NCI-H345 treated with DMSO at 0.1 percent for 48 hours (cell line): ENCODE data around the gene CDC20.

ENCODE experiments used
- DNase-seq: peaks from one replicate; lab custom pipeline; 2025; ENCODE audit not compliant: unreplicated experiment; lab: John Stamatoyannopoulos, UW

CDC20 gene

DNA sequence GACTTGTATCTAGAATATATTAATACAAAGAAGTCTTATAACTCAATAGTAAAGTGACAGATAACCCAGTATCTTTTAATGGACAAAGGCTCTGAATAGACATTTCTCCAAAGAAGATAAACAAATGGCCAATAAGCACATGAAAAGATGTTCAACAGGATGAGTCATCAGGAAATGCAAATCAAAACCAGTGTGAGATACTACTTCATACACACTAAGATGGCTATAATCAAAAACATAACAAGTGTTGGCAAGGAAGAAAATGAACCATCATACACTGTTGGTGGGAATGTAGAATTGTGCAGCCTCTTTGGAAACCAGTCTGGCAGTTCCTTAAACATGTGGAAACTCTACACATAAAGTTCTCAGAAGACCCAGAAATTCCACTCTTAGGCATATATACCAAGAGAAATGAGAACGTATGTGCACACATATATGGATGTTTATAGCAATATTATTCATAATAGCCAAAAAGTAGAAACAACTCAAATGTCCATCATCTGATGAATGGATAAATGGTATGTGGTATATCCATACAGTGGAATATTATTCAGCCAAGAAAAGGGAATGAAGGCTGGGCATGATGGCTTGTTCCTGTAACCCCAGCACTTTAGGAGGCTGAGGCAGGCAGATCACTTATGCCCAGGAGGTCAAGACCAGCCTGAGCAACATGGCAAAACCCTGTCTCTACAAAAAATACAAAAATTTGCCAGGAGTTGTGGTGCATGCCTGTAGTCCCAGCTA is 31.1 kb upstream of the CDC20 start:
- no peak for DNase-seq

DNA sequence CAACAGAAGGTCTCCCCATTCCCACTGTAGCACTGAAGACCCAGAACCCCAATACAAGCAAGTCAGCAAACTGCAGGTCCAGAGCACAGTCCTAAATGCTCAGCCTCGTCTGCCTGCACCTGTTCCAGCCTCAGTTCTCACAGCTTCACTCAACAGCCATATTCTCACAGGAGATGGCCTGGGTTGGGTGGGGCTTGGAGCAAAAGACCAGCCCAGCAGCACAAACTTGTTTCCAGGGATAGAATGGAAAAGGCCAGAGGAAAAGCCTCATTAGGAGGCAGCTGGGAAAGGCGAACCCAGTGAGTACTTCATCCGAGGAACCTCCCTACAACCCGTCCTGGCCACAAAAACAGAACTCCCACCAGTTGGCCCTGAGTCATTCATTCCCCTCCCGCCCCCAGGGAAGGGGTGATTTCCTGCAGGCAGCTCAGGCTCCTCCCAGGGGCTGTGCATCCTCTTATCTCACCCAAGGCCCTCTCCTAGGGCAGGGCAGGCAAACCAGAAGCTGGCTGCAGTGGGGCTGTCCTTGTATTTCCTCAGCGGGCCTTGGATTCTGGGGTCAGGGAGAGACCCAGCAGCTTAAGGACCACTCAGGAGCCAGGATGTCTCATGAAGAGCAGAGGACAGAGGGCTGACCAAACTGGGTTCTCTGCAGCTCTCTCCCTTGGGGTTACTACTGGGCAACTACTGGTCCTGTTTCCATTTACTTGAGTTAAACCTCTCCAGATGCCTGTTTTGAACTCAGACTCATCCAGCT is 28.6 kb upstream of the CDC20 start:
- DNase-seq: no peak

DNA sequence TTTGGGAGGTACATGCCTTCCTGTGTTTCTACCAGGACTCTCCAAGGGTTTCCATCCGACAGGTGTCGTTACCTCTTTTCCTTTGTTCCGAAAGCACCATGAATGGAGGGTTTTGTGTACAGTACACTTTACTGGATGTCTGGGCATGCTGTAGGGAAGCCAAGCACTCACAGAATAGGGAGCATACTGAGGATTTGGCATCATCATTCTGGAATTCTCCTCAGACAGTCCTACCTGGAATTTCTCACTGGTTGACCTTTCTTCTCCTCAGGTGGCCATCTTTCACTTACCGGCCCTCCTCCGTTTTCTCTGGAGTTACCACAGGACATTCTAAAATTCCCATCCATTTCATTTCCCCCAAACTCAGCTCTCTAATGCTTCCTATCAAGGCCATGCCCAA is 27.1 kb upstream of the CDC20 start:
- peak; percentile 23 for DNase-seq

DNA sequence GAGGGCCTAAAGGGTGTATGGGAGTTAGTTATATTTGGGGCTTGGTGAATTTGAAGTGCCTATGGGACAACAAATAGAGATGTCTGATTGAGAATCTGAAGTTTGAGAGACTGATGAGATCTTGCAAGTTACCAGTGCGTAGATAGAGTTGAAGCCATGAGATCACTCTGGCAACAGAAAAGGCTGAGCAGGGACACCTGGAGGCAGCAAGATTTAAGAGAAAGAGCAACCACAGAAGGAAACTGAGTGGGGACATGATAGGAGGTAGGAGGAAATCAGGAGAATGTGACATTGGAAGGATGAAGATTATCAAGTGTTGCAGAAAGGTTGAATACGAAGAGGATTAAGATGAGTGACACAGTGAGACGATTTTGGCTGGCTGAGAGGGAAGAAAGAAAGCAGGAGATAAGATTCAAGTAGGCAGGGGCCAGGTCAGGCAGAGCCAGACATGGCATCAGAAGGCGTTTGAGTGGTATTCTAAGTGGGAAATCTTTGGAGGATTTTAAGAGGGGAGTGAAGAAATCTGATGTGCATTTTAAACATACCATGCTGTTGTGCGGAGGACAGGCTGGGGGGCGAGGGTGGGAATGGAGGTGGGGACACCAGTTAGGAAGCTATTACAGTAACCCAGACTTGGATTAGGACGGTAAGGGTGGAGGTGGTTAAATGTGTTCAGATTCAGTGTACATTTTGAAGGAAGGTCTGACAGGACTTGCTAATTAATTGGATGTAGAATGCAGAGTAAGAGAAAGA is 24.2 kb upstream of the CDC20 start:
- no peak for DNase-seq

DNA sequence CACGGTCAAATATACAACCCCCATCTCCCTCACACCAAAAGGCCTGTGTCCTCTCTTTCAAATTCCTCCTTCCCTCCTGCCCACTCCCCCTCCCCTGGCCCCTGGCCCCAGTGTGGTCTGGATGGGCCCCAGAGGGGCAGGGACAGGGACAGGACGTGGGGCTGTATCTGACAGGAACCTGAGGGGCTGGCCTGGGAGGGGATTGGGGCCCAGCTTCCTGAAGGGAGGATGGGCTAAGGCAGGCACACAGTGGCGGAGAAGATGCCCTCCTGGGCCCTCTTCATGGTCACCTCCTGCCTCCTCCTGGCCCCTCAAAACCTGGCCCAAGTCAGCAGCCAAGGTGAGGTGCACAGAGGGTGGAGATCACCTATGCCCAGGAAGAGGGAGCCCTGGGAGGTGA is 21.2 kb upstream of the CDC20 start, which contains the start of gene MPL:
TSS of gene MPL (plus strand) at position 231 of the 400 bp plus-strand sequence. CDS start at position 262, 31 bp downstream.
- DNase-seq: no peak

DNA sequence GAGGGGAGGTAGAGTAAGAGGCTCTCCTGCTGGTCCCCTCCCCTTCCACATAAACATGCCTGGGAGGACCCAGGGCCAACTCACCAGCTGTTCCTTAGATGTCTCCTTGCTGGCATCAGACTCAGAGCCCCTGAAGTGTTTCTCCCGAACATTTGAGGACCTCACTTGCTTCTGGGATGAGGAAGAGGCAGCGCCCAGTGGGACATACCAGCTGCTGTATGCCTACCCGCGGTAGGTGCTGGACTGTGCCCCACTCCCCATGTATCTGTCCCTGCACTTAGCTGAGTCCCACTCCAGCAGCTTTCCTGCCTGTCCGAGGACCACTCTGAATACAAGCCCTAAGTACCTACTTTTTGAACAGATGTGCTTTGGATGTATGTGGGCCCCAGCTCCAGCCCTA is 20.8 kb upstream of the CDC20 start:
- no peak for DNase-seq

DNA sequence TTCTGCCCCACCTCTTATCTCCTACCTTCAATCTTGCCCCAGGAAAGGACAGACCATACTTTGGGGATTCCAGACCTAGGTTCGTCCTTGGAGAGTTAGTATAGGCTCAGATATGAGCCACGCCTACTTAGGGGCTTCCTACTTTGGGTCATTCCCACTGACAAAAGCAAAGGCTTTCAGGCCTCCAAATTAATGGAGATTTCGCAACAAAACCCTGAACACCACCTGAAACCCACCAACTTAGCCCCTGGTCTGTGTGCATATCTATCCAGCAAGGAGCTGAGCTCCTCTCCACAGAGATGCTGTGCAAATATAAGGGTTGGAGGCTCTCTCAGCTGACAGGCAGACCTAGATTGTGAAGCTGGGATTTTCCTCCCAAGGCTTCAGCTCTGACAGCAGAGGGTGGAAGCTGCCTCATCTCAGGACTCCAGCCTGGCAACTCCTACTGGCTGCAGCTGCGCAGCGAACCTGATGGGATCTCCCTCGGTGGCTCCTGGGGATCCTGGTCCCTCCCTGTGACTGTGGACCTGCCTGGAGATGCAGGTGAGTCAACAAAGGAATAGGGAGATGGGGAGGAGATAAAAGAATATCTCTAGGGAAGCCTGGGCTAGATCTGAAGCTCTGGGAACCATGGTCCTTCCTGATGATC is 19.1 kb upstream of the CDC20 start:
- DNase-seq: no peak

DNA sequence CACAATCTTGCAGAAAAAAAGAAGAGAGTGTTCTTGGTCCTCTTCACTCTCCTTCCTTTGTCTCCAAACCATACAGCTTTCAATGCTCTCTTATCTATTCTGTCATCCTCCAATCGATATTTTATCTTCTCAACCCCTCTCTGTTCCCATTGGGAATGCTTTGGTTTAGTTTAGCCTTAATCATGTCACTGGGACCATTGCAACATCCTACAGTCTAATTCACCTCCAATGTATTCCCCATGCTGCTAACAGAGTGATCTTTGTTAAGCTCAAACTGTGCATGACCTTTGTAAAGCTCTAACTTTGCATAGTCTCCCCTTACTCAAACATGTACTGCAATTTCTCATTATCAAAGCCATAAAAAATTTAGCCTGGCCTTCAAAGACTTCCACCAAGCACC is 18.2 kb upstream of the CDC20 start:
- no peak for DNase-seq

DNA sequence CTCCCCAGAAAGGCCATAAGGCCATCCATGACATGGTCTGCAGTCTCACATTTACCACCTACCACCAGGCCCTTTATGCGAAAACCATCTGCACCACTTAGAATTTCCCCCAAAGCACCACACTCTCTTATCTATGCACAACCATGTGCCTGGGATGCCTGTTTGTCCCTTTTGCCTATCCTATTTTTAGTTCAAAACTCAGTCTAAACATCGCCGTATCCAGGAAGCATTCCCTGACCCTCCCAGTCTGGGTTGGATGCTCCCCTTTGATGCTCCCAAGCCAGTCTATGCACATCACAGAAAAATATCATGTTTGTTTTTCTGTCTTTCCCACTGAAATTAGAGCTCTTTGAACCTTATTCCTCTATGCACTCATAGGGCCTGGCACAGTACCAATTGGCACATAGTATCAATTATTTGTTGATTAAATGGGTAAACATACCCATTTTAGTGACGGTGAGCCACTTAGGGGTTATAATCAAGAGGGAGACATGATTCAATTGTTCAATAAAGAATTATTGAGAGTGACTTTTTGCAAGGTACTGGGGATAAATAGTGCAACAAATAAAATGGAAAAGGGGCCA is 14.4 kb upstream of the CDC20 start:
- no peak for DNase-seq

DNA sequence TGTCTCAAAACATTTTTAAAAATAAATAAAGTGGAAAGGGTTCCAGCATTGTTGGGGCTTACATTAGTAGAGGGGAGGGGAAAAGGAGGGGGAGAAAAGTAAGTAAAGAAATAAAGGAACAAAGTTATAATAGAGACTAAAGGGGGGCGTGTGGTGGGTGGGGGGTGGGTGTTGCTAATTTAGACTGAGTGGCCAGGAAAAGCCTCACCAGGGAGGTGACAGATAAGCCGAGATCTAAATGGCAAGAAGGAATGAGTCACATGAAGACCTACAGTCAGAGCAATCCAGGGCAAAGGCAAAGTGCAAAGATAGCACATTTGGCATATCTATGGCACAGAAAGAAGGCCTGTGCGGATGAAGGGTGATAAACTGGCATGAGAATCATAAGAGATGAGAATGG is 13.7 kb upstream of the CDC20 start:
- no peak for DNase-seq

DNA sequence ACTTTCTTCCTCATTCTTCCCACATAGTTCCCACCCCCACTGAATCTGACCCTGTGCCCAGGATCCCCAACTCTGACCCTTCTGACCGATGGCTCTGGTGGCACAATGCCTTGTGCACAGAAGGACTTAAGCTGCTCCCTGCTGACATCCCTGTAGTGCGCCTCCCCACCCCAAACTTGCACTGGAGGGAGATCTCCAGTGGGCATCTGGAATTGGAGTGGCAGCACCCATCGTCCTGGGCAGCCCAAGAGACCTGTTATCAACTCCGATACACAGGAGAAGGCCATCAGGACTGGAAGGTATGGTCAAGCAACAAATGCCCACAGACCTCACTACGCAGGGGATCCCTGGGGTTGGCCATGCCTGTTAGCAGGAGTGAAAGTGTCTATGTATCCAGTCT is 12.1 kb upstream of the CDC20 start:
- no peak for DNase-seq

DNA sequence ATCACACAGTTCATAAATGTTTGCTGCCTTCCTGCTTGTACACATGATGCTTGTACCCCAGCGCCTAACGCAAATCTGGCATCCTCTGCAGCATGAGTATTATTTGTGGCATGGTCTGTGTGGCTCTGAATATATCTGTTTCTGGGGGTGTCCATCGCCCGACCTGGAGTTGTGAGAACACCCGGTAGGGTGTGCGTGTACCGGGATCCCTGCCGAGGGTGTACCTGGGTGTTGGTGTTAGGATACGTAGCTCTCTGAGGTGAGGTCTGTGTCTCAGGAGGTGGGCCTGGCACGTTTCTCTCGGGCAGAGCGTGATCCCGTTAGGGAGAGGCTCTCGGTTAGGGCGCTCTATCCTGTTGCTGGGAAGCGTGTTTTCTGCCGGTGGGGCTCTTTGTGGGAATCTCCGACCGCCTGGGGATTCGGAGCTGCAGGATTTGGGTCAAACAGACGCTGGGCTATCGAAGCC is 10.4 kb upstream of the CDC20 start:
- peak; percentile 55 for DNase-seq

DNA sequence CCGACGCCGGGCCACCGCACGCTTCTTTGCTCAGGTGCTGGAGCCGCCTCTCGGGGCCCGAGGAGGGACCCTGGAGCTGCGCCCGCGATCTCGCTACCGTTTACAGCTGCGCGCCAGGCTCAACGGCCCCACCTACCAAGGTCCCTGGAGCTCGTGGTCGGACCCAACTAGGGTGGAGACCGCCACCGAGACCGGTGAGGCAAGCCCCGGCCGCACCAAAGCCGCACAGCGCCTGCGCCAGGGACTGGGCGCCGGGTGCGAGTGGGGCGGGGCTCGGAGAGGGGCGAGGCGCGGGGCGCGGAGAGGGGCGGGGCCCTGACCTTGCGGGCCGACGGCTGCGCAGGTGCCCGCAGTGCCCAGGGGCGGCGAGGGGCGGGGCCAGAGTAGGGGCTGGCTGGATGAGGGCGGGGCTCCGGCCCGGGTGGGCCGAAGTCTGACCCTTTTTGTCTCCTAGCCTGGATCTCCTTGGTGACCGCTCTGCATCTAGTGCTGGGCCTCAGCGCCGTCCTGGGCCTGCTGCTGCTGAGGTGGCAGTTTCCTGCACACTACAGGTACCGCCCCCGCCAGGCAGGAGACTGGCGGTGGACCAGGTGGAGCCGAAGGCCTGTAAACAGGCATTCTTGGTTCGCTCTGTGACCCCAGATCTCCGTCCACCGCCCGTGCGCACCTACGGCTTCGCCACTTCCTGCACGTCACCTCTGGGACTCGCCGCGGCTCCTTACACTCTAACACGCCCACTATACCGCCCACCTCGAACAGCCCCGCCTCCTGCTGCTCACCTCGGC is 9.8 kb upstream of the CDC20 start:
- peak; percentile 84 for DNase-seq

DNA sequence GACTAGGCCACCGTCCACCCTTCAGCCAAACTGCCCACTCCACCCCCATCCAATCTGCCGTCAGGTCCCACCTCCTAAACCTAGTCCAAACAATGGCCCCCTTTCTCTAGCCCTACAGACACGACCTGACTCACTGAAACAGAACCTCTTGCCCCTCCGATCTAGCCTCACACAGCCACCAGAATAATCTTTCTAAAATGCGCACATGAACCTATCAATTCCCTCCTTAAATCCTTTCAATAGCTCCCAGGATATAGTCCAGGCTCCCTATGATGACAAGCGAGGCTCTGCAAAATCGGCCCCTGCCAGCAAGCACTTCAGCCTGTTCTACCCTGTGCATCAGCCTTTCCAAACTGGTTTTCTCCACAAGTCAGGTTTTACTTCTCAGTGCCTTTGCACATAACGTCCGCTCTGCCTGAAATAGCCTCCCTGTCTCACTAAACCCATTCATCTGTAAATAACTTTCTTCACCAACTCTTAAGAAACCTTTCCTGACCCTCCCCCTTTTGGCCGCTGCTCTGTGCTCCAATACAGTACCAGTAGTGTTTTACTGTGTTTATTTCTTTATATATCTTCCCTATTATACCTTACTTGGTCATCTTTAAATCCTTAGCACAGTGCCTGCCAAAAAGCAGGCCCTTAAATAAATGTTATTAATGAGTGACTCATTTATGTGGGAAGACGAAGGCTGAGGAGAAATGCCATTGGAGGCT is 9.0 kb upstream of the CDC20 start:
- DNase-seq: no peak

DNA sequence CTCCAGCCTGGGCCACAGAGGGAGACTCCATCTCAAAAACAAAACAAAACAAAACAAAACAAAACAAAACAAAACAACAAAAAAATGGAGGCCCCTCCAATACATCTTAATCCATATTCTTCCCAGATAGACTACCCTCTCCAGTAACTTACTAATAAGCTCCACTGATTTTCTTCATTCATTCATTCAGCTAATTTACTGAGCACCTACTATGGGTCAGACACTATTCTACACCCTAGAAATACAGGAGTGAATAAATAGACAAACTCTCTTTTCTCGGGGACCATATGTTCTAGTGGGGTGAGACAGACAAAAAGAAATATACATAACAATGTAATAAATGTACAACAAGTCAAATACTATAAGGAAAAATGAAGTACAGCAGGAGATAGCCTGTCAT is 7.8 kb upstream of the CDC20 start:
- DNase-seq: no peak

DNA sequence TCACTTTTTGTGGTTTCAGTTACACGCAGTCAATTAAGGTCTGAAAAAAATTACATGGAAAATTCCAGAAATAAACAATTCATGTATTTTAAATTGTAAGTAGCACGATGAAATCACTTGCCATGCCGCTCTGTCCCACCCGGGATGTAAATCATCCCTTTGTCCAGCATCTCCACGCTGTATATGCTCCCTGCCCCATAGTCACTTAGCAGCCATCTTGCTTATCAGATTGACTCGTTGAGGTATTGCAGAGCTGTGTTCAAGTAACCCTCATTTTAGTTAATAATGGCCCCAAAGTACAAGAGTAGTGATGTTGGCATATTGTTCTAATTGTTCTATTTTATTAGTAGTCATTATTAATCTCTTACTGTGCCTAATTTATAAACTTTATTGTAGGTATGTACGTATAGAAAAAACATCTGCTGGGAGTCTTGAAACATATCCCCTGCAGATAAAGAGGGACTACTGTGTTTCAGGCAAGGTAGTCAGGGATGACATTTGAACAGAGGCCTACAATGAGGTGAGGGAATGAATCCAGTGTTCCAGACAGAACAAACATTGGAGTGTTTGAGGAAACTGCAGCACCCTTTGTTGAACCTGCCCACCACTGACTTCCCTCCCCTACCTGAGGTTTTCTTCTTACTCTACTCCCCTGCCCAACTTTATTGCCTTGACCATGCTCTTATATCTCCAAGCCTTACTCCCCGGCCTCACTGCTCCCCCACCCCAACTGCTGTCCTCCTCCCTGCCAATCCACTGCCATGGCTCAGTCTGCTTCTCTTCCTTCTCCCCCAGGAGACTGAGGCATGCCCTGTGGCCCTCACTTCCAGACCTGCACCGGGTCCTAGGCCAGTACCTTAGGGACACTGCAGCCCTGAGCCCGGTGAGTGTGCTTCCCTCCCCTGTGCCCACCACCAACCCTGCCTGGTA is 7.1 kb upstream of the CDC20 start:
- DNase-seq: no peak

DNA sequence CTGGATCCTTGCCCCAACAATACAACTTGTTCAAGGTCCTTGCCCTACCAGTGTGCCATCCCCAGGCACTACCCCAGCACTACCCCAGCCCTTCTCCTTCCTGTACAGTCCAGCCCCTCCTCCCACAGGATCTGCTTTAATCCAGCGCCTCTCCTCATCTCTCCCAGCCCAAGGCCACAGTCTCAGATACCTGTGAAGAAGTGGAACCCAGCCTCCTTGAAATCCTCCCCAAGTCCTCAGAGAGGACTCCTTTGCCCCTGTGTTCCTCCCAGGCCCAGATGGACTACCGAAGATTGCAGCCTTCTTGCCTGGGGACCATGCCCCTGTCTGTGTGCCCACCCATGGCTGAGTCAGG is 6.5 kb upstream of the CDC20 start:
- no peak for DNase-seq

DNA sequence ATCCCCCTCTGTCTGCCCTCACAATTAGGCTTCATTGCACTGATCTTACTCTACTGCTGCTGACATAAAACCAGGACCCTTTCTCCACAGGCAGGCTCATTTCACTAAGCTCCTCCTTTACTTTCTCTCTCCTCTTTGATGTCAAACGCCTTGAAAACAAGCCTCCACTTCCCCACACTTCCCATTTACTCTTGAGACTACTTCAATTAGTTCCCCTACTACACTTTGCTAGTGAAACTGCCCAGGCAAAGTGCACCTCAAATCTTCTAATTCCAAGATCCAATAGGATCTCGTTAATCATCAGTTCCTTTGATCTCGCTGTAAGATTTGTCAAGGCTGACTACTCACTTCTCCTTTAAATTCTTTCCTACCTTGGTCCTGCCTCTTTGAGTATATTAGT is 5.9 kb upstream of the CDC20 start:
- no peak for DNase-seq
